GM19397 (cell line): ENCODE measurements around the gene PNCK.
"Not testable (repeated sequence)": the region's sequence is repeated elsewhere in the genome, so short reads cannot be mapped to it uniquely, and the experiment has no call there.

Experiments
- ATAC-seq: cut with Tn5 transposase; IDR thresholded peaks from one replicate; pipeline ENCODE4 v1.9.1; 2021; ENCODE audit warnings: mild to moderate bottlenecking, moderate library complexity; ENCODE audit not compliant: unreplicated experiment

The PNCK gene

DNA sequence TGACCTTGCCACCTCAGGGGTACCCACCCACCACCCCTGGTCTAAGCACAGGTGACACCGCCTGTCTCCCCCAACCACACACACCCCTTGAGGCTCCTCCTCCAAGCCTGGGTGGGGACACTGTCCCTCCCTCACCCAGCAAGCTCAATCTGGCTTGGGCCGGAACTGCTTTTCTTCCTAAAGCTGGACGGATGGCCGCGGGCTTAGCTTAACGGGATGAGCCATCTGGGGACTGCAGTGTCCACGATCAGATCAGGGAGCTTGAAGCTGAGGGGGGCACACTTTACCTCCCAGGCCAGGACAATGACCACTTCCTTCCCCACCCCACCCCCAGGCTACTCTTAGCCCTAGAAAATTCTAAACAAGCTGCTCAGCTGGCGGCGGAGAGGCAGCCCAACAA lies 13.1 kb upstream of the PNCK start:
- no peak for ATAC-seq

DNA sequence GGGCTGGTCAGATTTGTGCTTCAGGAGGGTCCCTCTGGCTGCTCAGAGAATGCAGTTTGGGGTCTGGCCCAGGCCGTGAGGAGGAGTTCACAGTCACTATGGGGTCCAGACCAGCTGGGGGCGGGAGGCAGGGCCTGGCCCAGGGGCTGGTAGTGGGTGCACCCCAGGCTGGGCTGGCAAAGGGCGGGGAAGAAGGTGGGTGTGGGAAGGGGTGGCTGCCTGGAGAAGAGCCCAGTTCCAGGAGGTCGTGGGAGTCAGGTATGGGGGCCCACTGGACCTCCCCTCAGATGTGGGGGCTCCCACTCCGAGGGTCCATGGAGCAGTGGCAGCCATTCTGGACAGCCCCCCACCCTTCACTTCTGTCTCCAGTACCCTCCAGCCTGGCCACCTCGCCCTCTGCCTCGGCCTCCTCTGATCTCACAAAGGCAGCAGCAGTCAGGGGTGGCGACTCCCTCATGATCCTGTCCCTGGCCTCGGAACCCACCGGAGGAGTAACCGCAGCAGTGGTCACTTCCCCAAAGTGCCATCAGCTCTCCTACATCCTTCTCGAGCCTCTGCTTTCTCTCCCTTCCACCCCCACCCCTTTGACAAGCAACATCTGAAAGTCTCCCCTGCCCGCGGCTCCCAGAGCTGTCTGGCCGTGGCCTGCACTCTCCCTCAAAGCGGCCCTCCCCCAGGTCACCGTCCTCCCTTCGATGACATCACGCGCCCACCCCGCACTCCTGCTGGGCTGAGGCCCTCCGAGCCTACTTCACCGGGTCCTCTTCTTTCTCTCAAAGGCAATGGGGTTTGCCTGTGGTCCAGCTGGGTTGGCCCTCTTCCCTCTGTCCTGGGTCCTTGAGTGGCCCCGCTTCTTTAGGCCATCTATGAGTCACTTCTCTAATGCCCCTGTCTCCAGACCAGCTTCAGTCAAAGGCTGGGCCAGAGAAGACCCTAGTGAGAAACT lies 12.4 kb upstream of the PNCK start:
- ATAC-seq = no peak

DNA sequence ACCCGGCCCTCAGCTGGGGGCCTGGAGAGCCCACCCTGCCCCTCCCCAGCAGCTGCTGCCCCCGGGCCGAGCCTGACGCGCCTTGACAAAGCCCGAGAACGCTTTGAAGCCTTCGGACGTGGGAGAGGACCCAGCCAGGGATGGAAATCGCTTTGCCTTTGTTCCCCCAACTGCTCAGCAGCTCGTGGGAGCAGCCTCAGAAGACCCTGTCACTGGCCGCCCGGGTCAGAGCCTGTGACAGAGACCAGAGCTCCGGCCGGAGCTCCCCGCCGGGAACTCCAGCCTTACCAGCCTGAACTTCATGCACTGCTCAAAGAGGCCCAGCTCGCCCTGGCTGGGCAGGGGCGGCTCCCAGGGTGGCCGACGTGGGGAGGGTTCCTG lies 11.5 kb upstream of the PNCK start:
- ATAC-seq = no peak

DNA sequence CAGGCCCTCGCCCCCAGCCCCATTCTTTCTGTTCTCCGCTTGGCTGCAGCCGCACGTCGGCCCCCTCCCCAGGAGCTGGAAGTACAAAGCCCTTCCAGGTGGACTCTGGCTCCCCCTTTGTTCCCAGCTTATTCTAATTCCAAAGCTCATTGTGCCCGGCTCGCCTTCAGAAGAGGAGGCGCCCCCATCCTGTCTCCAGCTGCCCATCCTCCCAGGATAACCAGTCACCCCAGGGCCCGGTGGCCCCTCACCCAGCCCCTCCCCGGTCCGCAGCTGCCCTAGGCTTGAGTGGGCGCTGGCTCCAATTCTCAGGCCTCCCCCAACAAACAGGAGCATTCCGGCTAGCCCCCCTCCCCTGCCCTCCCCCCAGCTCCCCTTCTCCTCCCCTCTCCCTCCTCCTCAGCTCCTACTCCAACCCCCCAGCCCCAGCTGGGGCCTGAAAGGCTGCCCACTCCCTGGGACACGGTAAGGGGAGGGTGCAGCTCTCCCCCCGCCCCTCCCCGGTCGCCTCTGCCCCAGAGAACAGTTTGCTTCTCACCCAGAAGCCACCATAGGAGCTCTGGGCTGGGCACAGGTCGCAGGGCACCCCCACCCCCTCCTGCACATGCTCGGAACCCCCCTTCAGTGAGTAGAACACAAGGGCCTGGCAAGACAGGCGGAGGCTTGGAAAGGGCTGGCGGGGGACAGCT lies 11.0 kb upstream of the PNCK start:
- ATAC-seq = no peak

GRCh38 chrX:153683486-153683885 lies 9.9 kb upstream of the PNCK start:
- not testable (repeated sequence) for ATAC-seq

DNA sequence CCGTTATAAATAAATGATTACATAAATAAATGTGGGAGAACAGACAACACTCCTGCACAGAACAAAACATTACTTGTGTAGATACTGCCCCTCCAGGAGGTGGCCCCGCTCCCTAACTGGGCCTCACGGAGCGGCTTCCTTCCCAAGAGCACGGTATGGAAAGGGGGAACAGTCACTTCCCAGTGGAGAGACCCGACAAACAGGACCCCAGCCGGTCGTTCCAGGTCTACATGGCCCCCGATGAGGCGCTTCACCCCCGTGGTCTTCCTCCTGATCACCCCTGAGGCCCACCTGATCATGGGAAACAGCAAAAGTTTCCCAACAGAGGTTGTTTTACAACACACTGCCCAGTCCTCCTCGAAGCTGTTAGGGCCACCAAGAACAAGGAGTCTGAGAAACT lies 7.6 kb upstream of the PNCK start:
- no peak for ATAC-seq

- ATAC-seq = no peak
These were observed 722 bp upstream of the PNCK start for GRCh38 chrX:153674219-153674851.

DNA sequence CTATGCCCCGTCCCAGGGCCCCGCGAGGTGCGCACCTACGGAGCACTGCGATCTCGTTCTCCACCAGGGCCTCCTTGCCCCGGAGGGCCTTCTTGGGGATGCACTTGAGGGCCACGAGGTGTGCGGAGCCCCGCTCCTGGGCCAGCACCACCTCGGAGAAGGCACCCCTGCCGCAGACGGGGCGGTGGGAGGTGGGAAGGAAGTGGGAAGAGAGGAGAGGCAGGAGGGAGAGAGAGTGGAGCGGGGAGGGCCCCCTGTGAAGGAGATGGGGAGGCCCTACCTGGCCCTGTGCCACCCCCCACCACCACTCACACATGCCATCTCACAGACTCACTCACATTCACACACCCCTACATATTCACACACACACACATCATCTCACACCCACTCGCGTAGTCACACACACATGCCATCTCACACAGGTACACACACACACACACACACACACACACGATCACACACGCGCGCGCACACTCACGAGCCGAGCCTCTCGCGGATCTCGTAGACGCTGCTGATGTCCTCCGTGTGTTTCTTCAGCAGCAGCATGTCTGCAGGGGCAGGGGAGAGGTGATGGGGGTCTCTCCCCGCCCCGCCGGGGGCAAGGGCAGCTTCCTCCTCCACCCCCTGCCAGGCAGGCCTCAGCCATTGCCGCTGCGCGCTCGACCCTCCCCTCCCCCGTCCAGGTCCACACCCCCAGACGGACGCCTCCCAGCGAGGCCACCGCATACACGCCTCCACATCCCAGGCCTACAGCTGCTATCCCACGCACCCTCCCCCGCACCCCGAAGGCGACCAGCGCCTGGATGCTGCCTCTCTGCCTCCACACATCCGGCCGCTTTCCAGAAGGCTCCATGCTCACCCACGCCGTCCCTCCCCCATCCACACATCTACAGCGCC lies 834 bp downstream of the PNCK start:
- ATAC-seq = no peak

DNA sequence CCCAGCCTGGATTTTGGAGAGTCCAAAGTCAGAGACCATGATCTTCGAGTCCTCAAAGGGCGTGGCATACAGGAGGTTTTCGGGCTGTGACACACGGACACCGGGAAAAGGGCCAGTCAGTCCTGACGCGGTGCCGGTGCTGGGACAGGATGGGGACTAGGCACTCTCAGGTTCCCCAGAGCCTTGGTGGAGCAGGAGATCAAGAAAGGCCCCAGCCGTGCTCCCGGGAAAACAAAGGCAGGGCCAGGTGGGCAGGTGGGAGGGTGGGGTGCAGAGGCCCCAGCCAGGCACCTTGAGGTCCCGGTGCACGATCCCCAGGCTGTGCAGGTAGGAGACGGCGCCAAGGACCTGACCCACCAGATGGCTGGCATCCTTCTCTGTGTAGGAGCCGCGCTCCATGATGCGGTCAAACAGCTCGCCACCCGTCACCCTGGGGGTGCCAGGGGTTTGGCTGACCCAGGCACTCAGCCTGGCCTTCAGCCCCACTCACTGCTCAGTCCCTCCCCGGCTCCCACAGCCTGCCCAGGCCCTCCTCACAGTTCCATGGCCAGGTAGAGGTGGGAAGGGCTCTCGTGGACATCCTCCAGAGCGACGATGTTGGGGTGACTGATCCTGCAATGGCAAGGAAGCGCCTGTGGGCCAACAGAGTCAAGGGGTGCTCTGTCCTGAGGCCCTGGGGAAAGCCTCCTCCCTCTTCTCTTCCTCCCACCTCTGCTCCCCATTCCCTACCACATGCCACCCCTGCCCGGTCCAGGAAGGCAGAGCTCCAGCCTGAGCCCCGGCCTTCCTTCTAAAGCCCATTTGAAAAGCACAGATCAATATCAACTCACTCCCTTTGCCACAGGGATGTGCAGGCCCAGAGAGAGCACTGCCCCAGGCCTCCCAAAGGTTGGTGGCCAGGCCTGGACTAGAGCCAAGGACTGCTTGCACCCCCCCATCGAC lies 1.8 kb downstream of the PNCK start:
- ATAC-seq = no peak

GRCh38 chrX:153670748-153671588 lies 2.6 kb downstream of the PNCK start:
- ATAC-seq = no peak

GRCh38 chrX:153669901-153670731 lies 3.5 kb downstream of the PNCK start:
- ATAC-seq = no peak

DNA sequence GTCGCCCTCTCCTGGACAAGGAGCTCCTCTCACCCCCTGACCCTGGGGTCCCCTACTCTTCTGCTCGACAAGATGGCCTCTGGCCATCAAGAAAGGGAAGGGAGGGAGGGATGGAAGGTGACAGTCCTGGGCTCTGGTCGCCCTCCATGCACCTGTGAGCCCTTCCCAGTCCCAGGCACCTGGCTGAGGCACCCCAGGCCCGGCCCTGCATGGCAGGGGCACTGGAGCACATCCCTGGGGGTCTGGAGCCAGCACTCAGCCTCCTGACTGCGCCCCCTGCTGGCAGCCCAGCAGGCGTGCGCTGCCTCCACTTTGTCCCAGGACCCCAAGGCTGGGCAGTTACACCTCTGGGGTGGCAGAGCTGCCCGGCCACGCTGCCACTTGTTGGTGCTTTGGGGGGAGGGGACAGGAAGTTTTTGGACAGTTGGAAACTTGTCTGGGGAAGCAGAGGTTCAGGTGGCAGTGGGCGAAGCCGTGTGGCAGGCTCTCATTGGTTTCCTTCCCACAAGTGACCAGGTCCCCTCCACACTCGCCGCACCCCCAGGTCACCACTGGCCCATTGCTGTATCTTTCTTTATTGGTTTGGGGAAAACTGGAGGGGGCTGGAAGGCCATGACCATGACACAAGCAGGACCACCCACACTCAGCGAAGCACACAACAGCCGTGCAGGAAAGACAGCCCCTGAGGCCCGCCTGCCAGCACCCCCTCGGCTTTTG lies 4.3 kb downstream of the PNCK start:
- ATAC-seq = no peak

DNA sequence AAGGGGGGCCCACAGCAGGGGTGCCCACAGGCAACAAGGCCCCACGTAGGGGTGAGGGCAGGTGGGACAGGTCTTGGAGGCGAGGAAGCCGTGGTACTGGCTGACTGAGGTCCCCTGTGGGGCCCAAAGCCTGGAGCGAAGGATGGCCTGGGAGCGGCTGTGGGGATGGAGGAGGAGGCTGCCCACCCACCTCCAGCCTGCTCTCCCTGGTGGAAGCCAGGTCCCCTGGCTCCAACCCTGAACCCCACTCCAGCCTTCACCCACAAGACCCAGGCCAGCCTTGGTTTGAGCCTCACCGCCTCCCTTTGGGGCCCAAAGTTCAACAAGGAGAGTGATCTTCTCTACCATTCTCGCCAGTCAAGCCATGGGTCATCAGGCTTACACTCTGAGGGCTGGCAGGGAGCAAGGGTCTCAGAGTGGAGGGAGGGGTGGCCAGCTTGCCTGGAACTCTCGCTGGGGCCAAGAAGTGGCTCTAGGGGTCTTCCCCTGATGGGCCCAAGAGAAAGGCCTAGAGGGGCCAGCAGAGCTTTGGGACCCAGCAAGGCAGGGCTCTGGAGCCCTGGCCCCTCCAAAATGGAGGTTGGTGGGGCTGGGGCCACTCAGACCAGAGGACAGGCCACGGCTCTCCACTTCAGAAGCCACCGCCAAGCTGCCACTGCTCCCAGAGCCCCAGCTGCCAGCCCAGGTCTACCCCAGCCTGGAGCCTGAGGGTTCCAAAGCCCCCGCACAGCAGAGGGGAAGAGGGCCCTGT lies 5.0 kb downstream of the PNCK start:
- ATAC-seq = no peak

GRCh38 chrX:153667956-153668396 lies 5.6 kb downstream of the PNCK start:
- no peak for ATAC-seq

- no peak for ATAC-seq
These were observed 6.2 kb downstream of the PNCK start for GRCh38 chrX:153667281-153667955.

GRCh38 chrX:153665726-153666306 lies 7.8 kb downstream of the PNCK start:
- ATAC-seq = no peak
